ENCODE results near the gene CNTF.
A peak's percentile ranks its signal among the peaks of the same experiment; 100 is the strongest.

CNTF gene

DNA sequence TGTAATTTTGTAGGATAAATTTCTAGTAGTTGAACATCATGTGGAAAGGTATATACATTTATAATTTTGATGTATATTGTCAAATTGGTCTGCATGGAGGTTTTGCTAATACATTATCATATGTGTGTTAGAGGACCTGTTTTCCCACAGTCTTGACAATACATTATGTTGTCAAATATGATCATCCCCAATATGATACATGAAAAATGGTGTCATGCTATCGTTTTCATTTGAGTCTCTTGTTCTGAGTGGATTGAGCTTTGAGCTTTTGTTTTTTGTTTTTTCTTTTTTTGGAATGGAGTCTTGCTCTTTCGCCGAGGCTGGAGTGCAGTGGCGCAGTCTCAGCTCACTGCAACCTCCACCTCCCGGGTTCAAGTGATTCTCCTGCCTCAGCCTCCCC is 14.1 kb upstream of the CNTF start:
- H3K4me2 ChIP-seq (ENCODE audit: low read length): no peak overlapping the region
- no peak overlapping the region for H3K27ac ChIP-seq (ENCODE audit: low read depth, low read length, poor library complexity, severe bottlenecking)
- H3K4me1 ChIP-seq (ENCODE audit: insufficient read depth, low read length, severe bottlenecking): peaks cover 37% of the 10 kb centered on the region
- no peaks in the 10 kb centered on the region for H3F3A ChIP-seq (ENCODE audit: insufficient read depth, low read length)
- H3K36me3 ChIP-seq (ENCODE audit: insufficient read depth, low read length): peaks cover 50% of the 10 kb centered on the region
- peaks cover 60% of the 10 kb centered on the region for H3K79me2 ChIP-seq (ENCODE audit: insufficient read depth, low read length)
- no peaks in the 10 kb centered on the region for H3K9me2 ChIP-seq (ENCODE audit: low read depth, low read length)
- no peak overlapping the region for H3K9ac ChIP-seq (ENCODE audit: low read length)
- no peaks in the 10 kb centered on the region for H3K27me3 ChIP-seq (ENCODE audit: insufficient read depth, low read length)
- TF ChIP-seq EZH2 (IDR thresholded peaks at IDR 0.05; ENCODE audit: borderline replicate concordance, low read length): no peak
- TF ChIP-seq, protein P1, sequence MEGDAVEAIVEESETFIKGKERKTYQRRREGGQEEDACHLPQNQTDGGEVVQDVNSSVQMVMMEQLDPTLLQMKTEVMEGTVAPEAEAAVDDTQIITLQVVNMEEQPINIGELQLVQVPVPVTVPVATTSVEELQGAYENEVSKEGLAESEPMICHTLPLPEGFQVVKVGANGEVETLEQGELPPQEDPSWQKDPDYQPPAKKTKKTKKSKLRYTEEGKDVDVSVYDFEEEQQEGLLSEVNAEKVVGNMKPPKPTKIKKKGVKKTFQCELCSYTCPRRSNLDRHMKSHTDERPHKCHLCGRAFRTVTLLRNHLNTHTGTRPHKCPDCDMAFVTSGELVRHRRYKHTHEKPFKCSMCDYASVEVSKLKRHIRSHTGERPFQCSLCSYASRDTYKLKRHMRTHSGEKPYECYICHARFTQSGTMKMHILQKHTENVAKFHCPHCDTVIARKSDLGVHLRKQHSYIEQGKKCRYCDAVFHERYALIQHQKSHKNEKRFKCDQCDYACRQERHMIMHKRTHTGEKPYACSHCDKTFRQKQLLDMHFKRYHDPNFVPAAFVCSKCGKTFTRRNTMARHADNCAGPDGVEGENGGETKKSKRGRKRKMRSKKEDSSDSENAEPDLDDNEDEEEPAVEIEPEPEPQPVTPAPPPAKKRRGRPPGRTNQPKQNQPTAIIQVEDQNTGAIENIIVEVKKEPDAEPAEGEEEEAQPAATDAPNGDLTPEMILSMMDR (IDR thresholded peaks at IDR 0.05; ENCODE audit: low read length): no peak
- H2AFZ ChIP-seq (ENCODE audit: low read length): no peak overlapping the region
- no peaks in the 10 kb centered on the region for H3K9me3 ChIP-seq (ENCODE audit: low read length)
- no peaks in the 10 kb centered on the region for H4K20me1 ChIP-seq (ENCODE audit: insufficient read depth, low read length)
- no peak overlapping the region for H3K4me3 ChIP-seq (ENCODE audit: low read depth, low read length, poor library complexity, severe bottlenecking)

DNA sequence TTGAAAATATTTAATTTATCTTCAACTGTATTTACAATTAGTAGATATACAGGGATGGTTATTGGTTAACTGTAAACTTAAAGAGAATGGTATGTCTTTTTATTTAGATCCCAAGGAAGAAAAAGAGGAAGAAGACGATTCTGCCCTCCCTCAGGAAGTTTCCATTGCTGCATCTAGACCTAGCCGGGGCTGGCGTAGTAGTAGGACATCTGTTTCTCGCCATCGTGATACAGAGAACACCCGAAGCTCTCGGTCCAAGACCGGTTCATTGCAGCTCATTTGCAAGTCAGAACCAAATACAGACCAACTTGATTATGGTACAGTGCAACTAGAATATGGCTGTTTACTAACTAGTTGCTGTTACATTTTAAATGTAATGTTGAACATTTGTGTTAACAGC is 12.7 kb upstream of the CNTF start:
- H3K27ac ChIP-seq (ENCODE audit: low read depth, low read length, poor library complexity, severe bottlenecking): peak overlapping the region; percentile 33
- H3K9ac ChIP-seq (ENCODE audit: low read length): no peak overlapping the region
- no peaks in the 10 kb centered on the region for H3K9me2 ChIP-seq (ENCODE audit: low read depth, low read length)
- no peak for TF ChIP-seq EZH2 (IDR thresholded peaks at IDR 0.05; ENCODE audit: borderline replicate concordance, low read length)
- H3K9me3 ChIP-seq (ENCODE audit: low read length): no peaks in the 10 kb centered on the region
- H2AFZ ChIP-seq (ENCODE audit: low read length): no peak overlapping the region
- H3K4me1 ChIP-seq (ENCODE audit: insufficient read depth, low read length, severe bottlenecking): peaks cover 31% of the 10 kb centered on the region
- H3K36me3 ChIP-seq (ENCODE audit: insufficient read depth, low read length): peaks cover 54% of the 10 kb centered on the region
- no peak overlapping the region for H3K4me2 ChIP-seq (ENCODE audit: low read length)
- H3F3A ChIP-seq (ENCODE audit: insufficient read depth, low read length): no peaks in the 10 kb centered on the region
- peaks cover 46% of the 10 kb centered on the region for H3K79me2 ChIP-seq (ENCODE audit: insufficient read depth, low read length)
- no peaks in the 10 kb centered on the region for H3K27me3 ChIP-seq (ENCODE audit: insufficient read depth, low read length)
- H4K20me1 ChIP-seq (ENCODE audit: insufficient read depth, low read length): no peaks in the 10 kb centered on the region
- no peak overlapping the region for H3K4me3 ChIP-seq (ENCODE audit: low read depth, low read length, poor library complexity, severe bottlenecking)

DNA sequence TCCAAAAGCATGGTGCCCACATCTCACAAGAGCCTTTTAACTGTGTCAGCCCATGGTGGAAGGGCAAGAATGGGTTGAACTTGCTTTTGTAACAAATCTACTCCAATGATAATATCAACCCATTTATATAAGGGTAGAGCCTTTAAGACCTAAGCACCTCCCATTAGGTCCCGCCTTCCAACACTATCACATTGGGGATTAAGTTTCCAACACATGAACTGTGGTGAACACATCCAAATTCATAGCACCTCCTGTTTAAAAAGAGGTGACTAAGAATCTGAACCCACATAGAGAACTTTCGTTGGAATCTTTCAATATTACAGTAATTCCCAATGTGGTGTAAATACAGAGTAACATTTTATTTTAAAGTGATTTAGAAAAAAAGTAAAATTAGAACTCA is 9.2 kb upstream of the CNTF start:
- peaks cover 11% of the 10 kb centered on the region; the same call in 1 of the 2 replicates for H3K79me2 ChIP-seq (ENCODE audit: insufficient read depth, low read length)
- H3K9me3 ChIP-seq (ENCODE audit: low read length): no peaks in the 10 kb centered on the region
- no peak overlapping the region for H3K9ac ChIP-seq (ENCODE audit: low read length)
- H2AFZ ChIP-seq (ENCODE audit: low read length): no peak overlapping the region
- peaks cover 12% of the 10 kb centered on the region for H3K4me1 ChIP-seq (ENCODE audit: insufficient read depth, low read length, severe bottlenecking)
- H3K4me3 ChIP-seq (ENCODE audit: low read depth, low read length, poor library complexity, severe bottlenecking): no peak overlapping the region
- H3K27me3 ChIP-seq (ENCODE audit: insufficient read depth, low read length): no peaks in the 10 kb centered on the region
- H3F3A ChIP-seq (ENCODE audit: insufficient read depth, low read length): no peaks in the 10 kb centered on the region
- H3K36me3 ChIP-seq (ENCODE audit: insufficient read depth, low read length): peaks cover 86% of the 10 kb centered on the region
- H4K20me1 ChIP-seq (ENCODE audit: insufficient read depth, low read length): no peaks in the 10 kb centered on the region
- no peaks in the 10 kb centered on the region for H3K9me2 ChIP-seq (ENCODE audit: low read depth, low read length)
- no peak overlapping the region for H3K27ac ChIP-seq (ENCODE audit: low read depth, low read length, poor library complexity, severe bottlenecking)
- H3K4me2 ChIP-seq (ENCODE audit: low read length): no peak overlapping the region
- no peak for TF ChIP-seq EZH2 (IDR thresholded peaks at IDR 0.05; ENCODE audit: borderline replicate concordance, low read length)
- TF ChIP-seq, protein P1 (IDR thresholded peaks at IDR 0.05; ENCODE audit: low read length): no peak

DNA sequence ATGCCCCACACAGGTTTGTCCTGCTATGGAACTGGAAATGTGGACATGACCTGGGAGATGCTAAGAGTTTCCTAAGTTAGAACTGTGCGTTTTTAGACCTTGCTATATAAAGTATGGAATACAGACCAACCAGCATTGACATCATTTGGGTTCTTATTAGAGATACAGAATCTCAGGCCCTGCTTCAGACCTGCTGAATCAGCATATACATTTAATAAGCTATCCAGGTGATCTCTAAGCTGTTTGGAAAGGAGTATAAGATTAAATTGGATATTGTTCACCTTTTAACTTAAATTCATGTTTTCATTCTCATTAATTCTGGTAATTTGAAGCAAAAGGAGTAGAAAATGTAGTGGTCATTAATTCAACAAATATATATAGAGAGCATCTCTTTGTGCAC is 6.9 kb upstream of the CNTF start:
- no peaks in the 10 kb centered on the region for H3K9me2 ChIP-seq (ENCODE audit: low read depth, low read length)
- H4K20me1 ChIP-seq (ENCODE audit: insufficient read depth, low read length): no peaks in the 10 kb centered on the region
- no peak overlapping the region for H3K9ac ChIP-seq (ENCODE audit: low read length)
- no peak overlapping the region for H2AFZ ChIP-seq (ENCODE audit: low read length)
- peaks cover 100% of the 10 kb centered on the region for H3K36me3 ChIP-seq (ENCODE audit: insufficient read depth, low read length)
- H3K27me3 ChIP-seq (ENCODE audit: insufficient read depth, low read length): no peaks in the 10 kb centered on the region
- no peak overlapping the region for H3K4me2 ChIP-seq (ENCODE audit: low read length)
- no peaks in the 10 kb centered on the region for H3K4me1 ChIP-seq (ENCODE audit: insufficient read depth, low read length, severe bottlenecking)
- TF ChIP-seq EZH2 (IDR thresholded peaks at IDR 0.05; ENCODE audit: borderline replicate concordance, low read length): no peak
- TF ChIP-seq, protein P1 (IDR thresholded peaks at IDR 0.05; ENCODE audit: low read length): no peak
- H3F3A ChIP-seq (ENCODE audit: insufficient read depth, low read length): no peaks in the 10 kb centered on the region
- no peak overlapping the region for H3K27ac ChIP-seq (ENCODE audit: low read depth, low read length, poor library complexity, severe bottlenecking)
- H3K79me2 ChIP-seq (ENCODE audit: insufficient read depth, low read length): no peaks in the 10 kb centered on the region
- no peak overlapping the region for H3K4me3 ChIP-seq (ENCODE audit: low read depth, low read length, poor library complexity, severe bottlenecking)
- no peaks in the 10 kb centered on the region for H3K9me3 ChIP-seq (ENCODE audit: low read length)
